T47D (cell line): ENCODE data around the gene AK4.
"Not testable (repeated sequence)": the region's sequence is repeated elsewhere in the genome, so short reads cannot be mapped to it uniquely, and the experiment has no call there.

Source experiments
- DNase-seq, 2 experiments: peaks; one replicate each; pipeline versions ENCODE4 v3.0.0 to v3.0.0-alpha.2; 2011 to 2012; ENCODE audit warnings: low read depth in 1 of 2, low spot score in 1 of 2
- JUND ChIP-seq: IDR thresholded peaks from 2 replicates; pipeline ENCODE4 v1.6.1; 2012; ENCODE audit warnings: low read depth
- in situ Hi-C: cut with HindIII; loops from 2 replicates; pipeline ENCODE4 v1.10.0; 2016; ENCODE audit warnings: low sequenced_read_pairs, low pct_unique_long_range_greater_than_20kb

Gene AK4

GRCh38 chr1:65159801-65160523, 12.0 kb downstream of the AK4 start:
- no peak for DNase-seq
- TF ChIP-seq JUND: no peak
- in situ Hi-C loops: no loop called here

- in situ Hi-C loops: no loop called here
- DNase-seq: no peak
- TF ChIP-seq JUND: no peak
These were observed 15.3 kb downstream of the AK4 start for GRCh38 chr1:65163201-65163805.

GRCh38 chr1:65164101-65164500, 16.1 kb downstream of the AK4 start:
- in situ Hi-C loops: not testable (repeated sequence)

GRCh38 chr1:65164633-65165032, 16.6 kb downstream of the AK4 start:
- in situ Hi-C loops: no loop called here
- no peak for TF ChIP-seq JUND
- DNase-seq: no peak

More at GRCh38 chr1:65164101-65164500, 16.1 kb downstream of the AK4 start:
- DNase-seq: not testable (repeated sequence)

- in situ Hi-C loops: no loop called here
- DNase-seq: no peak
- TF ChIP-seq JUND: no peak
These were observed 17.4 kb downstream of the AK4 start for GRCh38 chr1:65165269-65165993.

GRCh38 chr1:65166572-65167305, 18.7 kb downstream of the AK4 start:
- DNase-seq: no peak
- no peak for TF ChIP-seq JUND
- in situ Hi-C loops: no loop called here

GRCh38 chr1:65167586-65168242, 19.7 kb downstream of the AK4 start:
- TF ChIP-seq JUND: no peak
- in situ Hi-C loops: no loop called here
- no peak for DNase-seq

GRCh38 chr1:65168867-65169266, 20.9 kb downstream of the AK4 start:
- TF ChIP-seq JUND: no peak
- in situ Hi-C loops: no loop called here
- DNase-seq: no peak

GRCh38 chr1:65170511-65171142, 22.6 kb downstream of the AK4 start:
- DNase-seq: peak in 1 of 2 experiments; percentile 83
- TF ChIP-seq JUND: 0 out of 2 replicates have a peak, but pooled peaks have one; percentile 20
- in situ Hi-C loops: no loop called here

- no peak for TF ChIP-seq JUND
- in situ Hi-C loops: no loop called here
- DNase-seq: no peak
These were observed 25.1 kb downstream of the AK4 start for GRCh38 chr1:65172936-65173690.

GRCh38 chr1:65174585-65174984, 26.6 kb downstream of the AK4 start:
- TF ChIP-seq JUND: no peak
- DNase-seq: peak in 1 of 2 experiments; percentile 82
- in situ Hi-C loops: no loop called here
